Measurements from ENCODE around the gene AP4M1. TPM values are rescaled to one million over a fixed set of nuclear protein-coding genes. Genes with fewer than 3 reads are reported as not detected.

Gene AP4M1
- polyA plus RNA-seq, 1 experiment, result 26.1 TPM

GRCh38 chr7:100152937-100153666 is 51.7 kb downstream of the AP4M1 start:
- ChIA-PET POLR2A (no interaction called here), CTCF (no interaction called here)
- no peak overlapping the region for H3K27ac ChIP-seq (ENCODE audit: low read depth, low read length)
- no peaks in the 10 kb centered on the region for H3K9me3 ChIP-seq (ENCODE audit: control insufficient read depth, insufficient read depth, low read length)
- TF ChIP-seq CTCF (IDR thresholded peaks at IDR 0.05; ENCODE audit: low read depth, low read length), result no peak
- H3K4me3 ChIP-seq (ENCODE audit: low read depth, low read length), result no peak overlapping the region
- no peak for DNase-seq (ENCODE audit: low read depth, low spot score)
- H3K27me3 ChIP-seq (ENCODE audit: control insufficient read depth, insufficient read depth, low read length), result no peaks in the 10 kb centered on the region

- no peaks in the 10 kb centered on the region for H3K9me3 ChIP-seq (ENCODE audit: control insufficient read depth, insufficient read depth, low read length)
- H3K27me3 ChIP-seq (ENCODE audit: control insufficient read depth, insufficient read depth, low read length), result no peaks in the 10 kb centered on the region
- ChIA-PET CTCF (interaction anchor here (0.5 kb wide), 1 partner anchor 329 kb away, joined by 3 read pairs; no protein-coding TSS in a partner anchor), POLR2A (no interaction called here)
- no peak overlapping the region for H3K4me3 ChIP-seq (ENCODE audit: low read depth, low read length)
- no peak overlapping the region for H3K27ac ChIP-seq (ENCODE audit: low read depth, low read length)
- DNase-seq (ENCODE audit: low read depth, low spot score), result no peak
- TF ChIP-seq CTCF (IDR thresholded peaks at IDR 0.05; ENCODE audit: low read depth, low read length), result no peak
These were observed 52.5 kb downstream of the AP4M1 start for GRCh38 chr7:100153708-100154535.

GRCh38 chr7:100154651-100155491 is 53.4 kb downstream of the AP4M1 start:
- Histone ChIP-seq H3K9me3 (ENCODE audit: control insufficient read depth, insufficient read depth, low read length) (no peaks in the 10 kb centered on the region), H3K27ac (ENCODE audit: low read depth, low read length) (no peak overlapping the region), H3K4me3 (ENCODE audit: low read depth, low read length) (no peak overlapping the region), H3K27me3 (ENCODE audit: control insufficient read depth, insufficient read depth, low read length) (no peaks in the 10 kb centered on the region)
- no peak for DNase-seq (ENCODE audit: low read depth, low spot score)
- no peak for TF ChIP-seq CTCF (IDR thresholded peaks at IDR 0.05; ENCODE audit: low read depth, low read length)
- POLR2A ChIA-PET, result interaction anchor here (0.6 kb wide), 1 partner anchor 11 kb away, joined by 3 read pairs; no protein-coding TSS in a partner anchor
- CTCF ChIA-PET, result interaction anchor here (0.5 kb wide), 1 partner anchor 328 kb away, joined by 3 read pairs; no protein-coding TSS in a partner anchor

- no peak for DNase-seq (ENCODE audit: low read depth, low spot score)
- Histone ChIP-seq H3K27me3 (ENCODE audit: control insufficient read depth, insufficient read depth, low read length) (no peaks in the 10 kb centered on the region), H3K9me3 (ENCODE audit: control insufficient read depth, insufficient read depth, low read length) (no peaks in the 10 kb centered on the region), H3K27ac (ENCODE audit: low read depth, low read length) (no peak overlapping the region), H3K4me3 (ENCODE audit: low read depth, low read length) (no peak overlapping the region)
- ChIA-PET CTCF (no interaction called here), POLR2A (interaction anchor here (0.6 kb wide), 2 partner anchors 10 to 754 kb away, joined by 3 to 6 read pairs; no protein-coding TSS in a partner anchor)
- TF ChIP-seq CTCF (IDR thresholded peaks at IDR 0.05; ENCODE audit: low read depth, low read length), result no peak
These were observed 54.3 kb downstream of the AP4M1 start for GRCh38 chr7:100155553-100156317.
